GM10248 (cell line): Measurements from ENCODE around the gene PKHD1.

Source experiments
- CTCF ChIA-PET: fragments of 300-600 bp; sonication (Branson Sonifier 250); formaldehyde crosslinking; extraction: SDS; loops from one replicate; lab custom pipeline; 2021; ENCODE audit warnings: antibody characterized with exemption; lab: Yijun Ruan, JAX
- POLR2A ChIA-PET: fragments of 350-650 bp; sonication (Branson Sonifier 250); formaldehyde crosslinking; extraction: SDS; loops from one replicate; lab custom pipeline; 2020; ENCODE audit warnings: antibody characterized with exemption; lab: Yijun Ruan, JAX
- DNase-seq: peaks from one replicate; pipeline ENCODE4 v3.0.0; 2012; ENCODE audit errors: extremely low spot score
- TF ChIP-seq, protein P1 (sequence below): IDR thresholded peaks from 2 replicates; pipeline ENCODE4 v1.5.1; 2012; ENCODE audit warnings: mild to moderate bottlenecking, low read depth; ENCODE audit errors: extremely low read depth, missing control alignments, control extremely low read depth

Gene PKHD1

DNA sequence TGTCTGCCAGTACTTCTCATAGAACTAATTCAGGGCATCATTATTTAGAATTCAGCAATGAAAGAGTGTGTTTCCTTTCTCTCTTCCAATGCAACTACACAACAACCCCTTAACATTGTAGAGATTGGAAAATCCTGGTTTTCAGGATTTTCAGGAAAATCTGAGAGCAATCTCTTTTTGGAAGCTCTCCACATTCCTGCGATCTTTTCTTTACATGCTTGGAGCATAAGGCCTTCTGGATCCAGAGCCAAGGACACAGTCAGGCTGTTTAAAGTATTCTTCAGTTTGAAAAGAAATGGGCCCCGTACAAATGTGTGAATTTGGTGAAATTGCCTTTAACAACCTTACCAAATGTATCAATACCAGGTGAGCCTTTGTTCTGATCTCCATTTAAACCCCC, 469.7 kb downstream of the PKHD1 start:
- TF ChIP-seq, protein P1, sequence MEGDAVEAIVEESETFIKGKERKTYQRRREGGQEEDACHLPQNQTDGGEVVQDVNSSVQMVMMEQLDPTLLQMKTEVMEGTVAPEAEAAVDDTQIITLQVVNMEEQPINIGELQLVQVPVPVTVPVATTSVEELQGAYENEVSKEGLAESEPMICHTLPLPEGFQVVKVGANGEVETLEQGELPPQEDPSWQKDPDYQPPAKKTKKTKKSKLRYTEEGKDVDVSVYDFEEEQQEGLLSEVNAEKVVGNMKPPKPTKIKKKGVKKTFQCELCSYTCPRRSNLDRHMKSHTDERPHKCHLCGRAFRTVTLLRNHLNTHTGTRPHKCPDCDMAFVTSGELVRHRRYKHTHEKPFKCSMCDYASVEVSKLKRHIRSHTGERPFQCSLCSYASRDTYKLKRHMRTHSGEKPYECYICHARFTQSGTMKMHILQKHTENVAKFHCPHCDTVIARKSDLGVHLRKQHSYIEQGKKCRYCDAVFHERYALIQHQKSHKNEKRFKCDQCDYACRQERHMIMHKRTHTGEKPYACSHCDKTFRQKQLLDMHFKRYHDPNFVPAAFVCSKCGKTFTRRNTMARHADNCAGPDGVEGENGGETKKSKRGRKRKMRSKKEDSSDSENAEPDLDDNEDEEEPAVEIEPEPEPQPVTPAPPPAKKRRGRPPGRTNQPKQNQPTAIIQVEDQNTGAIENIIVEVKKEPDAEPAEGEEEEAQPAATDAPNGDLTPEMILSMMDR: no peak
- no peak for DNase-seq
- POLR2A ChIA-PET: no interaction called here
- CTCF ChIA-PET: interaction anchor here (1.0 to 3.7 kb wide), 13 partner anchors 9 to 385 kb away, joined by 3 to 29 read pairs (median 4); no protein-coding TSS in a partner anchor

DNA sequence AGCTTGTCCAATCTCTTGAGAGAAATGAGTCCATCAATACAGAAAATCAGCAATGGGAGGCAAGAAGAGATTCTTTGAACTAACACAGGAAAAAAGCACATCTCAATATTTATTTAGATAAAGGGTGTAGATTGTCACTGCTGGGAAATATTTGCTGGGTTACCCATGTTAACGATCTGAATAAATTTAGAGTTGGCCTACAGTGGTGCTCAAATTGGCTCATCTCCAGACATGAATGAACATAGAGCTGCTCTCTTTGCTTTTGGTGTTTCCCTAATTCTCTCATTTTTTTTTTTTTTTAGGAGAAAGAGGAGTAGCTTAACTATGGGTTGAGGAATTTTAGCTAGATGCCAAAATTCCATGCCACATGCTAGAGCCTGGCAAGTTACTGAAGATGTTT, 471.2 kb downstream of the PKHD1 start:
- TF ChIP-seq, protein P1: no peak
- ChIA-PET CTCF (interaction anchor here (1.5 to 3.7 kb wide), 3 partner anchors 8 to 66 kb away, joined by 4 to 29 read pairs (median 25); no protein-coding TSS in a partner anchor), POLR2A (no interaction called here)
- no peak for DNase-seq

DNA sequence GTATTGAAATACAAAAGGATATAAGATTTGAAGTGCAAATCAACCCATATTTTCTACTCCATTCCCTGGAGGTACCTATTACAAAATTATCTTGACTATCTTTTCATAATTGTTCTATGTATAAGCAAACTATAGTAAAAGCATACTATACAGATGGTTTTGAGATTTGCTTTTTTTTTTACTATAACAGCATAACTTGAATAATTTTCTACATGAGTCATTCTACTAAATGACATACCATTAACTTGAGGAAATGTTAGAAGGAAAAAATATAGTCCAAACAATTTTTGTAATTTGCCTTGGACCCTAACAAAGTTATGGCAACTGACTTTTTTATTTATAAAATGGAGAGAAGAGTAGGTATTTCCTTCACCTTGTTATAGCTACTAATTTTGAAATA, 472.7 kb downstream of the PKHD1 start:
- no peak for DNase-seq
- TF ChIP-seq, protein P1: no peak
- ChIA-PET CTCF (interaction anchor here (1.0 kb wide), 1 partner anchor 9 kb away, joined by 3 read pairs; no protein-coding TSS in a partner anchor), POLR2A (no interaction called here)

DNA sequence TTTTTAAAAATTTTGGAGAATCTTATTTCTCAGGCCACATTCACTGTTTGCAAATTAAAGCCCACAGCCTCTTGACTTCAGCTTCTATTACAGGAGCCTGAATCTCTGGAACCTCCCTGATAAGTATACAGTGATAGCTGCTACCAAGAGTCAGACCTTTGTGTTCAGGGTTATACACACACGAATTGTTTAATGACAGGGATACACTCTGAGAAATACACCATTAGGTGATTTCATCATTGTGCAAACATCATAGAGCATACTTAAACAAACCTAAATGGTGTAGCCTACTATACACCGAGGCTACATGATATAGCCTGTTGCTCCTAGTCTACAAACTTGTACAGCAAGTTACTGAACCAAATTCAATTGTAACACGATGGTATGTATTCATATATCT, 473.9 kb downstream of the PKHD1 start:
- no peak for DNase-seq
- ChIA-PET CTCF (no interaction called here), POLR2A (no interaction called here)
- TF ChIP-seq, protein P1: no peak

DNA sequence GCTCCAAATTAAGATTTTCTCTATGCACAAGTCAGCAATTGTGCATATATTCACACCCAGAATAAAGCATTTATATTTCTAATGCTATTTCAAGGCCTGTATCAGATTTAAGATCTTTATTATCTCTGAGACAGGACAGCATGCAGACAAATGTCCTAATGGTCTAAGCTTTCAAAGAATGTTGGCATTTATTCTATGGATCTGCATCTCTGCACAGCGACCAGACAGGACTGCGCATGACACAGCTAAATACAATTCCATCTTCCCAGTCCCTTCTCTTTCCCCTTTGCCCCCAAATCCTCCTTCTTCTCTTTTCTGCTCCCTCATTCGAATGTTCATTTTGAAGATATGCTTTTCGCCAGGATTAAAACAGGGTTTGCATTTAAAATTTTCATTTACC, 478.5 kb downstream of the PKHD1 start:
- POLR2A ChIA-PET: no interaction called here
- TF ChIP-seq, protein P1: no peak
- CTCF ChIA-PET: interaction anchor here (0.6 to 4.0 kb wide), 3 partner anchors 9 to 12 kb away, joined by 3 to 25 read pairs (median 3); no protein-coding TSS in a partner anchor
- DNase-seq: no peak

DNA sequence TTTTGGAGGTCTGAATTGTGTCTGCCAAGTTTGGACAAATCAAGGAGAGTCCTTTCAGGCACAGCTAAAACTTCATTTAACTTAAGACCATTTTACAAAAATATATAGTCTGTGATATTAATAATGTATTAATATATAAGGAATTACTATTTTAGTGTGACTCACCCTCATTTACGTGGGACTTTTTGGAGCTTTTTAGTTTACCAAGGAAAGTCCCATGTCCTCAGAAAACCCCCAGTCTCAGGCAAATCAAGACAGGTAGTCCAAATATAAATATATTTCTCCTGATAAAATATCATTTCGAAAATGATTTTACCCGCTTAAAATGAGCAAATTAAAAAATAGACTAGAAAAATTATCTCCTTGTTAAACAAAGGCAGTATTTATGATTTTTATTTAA, 479.0 kb downstream of the PKHD1 start:
- POLR2A ChIA-PET: no interaction called here
- TF ChIP-seq, protein P1: no peak
- no peak for DNase-seq
- CTCF ChIA-PET: interaction anchor here (1.4 to 4.0 kb wide), 2 partner anchors 10 to 13 kb away, joined by 3 to 25 read pairs; no protein-coding TSS in a partner anchor
